HS-27A (cell line): ENCODE measurements around the gene MRPL45.

ENCODE experiments used
- DNase-seq: peaks from one replicate; pipeline ENCODE4 v3.0.0-alpha.2; 2012; ENCODE audit warnings: low read depth, missing footprints

Gene MRPL45

DNA sequence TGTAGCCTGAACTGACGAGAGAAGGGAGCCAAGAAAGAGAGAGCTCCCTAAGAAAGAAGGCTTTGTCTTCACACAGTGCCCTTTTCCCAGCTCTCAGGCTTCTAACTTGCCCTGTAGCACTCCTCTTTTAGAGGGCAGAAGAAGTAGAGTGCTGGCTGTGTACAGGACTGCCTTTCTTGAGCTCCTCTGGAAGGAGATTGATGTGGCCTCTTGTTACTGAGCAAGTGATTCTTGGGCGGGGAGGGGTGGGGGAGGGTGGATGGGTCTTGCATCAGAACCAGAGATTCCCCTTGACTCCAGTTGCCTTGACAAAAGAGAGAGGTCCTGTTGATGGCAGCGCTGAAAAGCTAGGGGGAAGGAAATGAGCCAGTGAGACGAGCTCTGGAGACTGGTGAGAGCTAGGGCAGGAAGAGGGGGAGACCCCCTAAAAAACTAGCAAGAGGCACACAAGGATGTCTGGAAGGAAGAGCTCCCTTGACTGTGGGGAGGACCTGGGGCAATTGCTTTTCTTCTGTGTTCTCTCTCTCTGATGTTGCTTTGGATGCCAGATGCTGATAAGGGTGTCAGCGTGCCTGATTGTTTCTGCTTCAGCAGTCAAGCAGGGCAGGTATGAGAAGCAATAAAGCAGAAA, 28.4 kb downstream of the MRPL45 start:
- DNase-seq, result no peak

GRCh38 chr17:38326996-38327792, 30.2 kb downstream of the MRPL45 start:
- no peak for DNase-seq

DNA sequence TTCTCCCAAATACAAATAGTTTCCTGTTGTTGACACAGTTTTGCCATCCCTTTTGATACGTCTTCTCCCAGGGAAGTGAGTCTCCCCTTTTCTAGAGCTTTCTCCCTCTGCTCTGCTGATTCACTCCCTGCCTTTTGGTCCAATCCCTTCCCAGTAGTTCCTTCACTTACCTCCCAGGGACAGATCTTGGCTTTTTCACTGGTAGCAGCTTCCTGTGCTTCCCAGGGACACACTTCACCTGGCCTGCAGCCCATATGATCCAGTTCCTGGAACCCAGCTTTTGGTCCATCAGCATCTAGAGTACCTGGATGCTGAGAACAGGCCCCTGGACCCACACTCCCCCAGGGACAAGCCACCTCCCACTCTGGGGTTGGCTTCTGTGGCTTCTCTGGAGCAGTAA, 31.0 kb downstream of the MRPL45 start:
- DNase-seq, result no peak

DNA sequence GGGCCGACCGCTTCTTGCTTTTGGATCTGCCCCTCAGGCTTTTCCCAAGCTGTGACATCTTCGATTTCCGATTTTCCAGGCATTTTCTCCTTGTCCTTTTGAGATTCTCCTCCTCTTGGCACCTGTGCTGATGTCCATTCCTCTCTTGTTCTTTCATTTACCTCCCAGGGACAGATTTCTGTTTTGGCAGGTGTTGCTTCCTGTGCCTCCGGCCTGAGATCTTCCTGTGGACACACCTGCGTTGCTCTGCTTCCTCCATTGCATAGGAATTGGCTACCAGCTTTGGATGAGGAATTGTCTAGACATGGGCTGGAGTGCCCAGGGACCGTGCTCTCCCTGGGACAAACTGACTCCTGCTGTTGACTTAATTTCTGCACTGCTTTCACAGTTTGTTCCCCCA, 31.7 kb downstream of the MRPL45 start:
- DNase-seq, result no peak

GRCh38 chr17:38329284-38329683, 32.3 kb downstream of the MRPL45 start:
- DNase-seq, result no peak

DNA sequence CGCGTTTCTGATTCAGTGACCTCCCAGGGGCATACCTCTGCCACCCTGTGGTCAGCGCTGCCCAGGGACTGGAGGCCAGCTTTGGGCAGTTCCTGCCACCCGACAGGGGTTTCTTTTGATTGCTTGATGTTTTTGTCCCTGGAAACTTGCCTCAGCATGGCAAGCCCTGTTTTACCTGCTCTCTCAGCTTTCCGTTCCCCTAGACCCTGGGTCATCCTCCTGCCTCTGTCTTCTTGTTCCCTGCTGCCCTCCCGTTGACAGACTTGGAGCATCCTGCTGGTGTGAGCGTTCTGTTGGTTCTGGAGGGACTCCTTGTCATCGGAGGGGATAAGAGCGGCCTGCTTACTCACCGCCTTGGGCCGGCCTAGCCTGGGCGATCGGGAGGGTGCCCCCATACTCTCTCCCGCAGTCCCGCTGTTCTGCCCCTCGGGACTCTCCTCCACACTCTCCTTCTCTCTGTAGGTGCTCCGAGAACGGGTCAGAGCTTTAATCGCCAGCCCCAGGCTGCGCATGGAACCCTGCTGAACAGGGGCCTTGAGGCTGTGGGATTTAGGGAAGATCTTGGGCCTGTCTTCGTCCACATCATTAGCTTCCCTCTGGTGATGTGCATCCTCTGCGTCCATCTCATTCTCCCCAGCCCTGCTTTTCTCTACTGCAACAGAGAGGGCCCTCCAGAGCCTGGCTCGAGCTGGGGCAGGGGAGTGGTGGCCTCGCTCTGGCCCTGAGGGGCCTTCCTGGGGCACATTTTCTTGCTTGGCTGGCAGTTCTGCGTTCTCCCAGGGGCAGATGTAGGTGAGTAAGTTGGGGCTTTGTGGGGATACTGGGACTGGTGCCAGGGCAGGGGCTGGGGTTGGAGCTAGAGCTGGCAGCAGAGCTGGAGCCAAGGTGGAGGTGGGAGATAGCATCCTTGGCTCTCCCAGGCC, 33.1 kb downstream of the MRPL45 start:
- no peak for DNase-seq

- DNase-seq, result no peak
Observed at GRCh38 chr17:38330941-38331411, 34.0 kb downstream of the MRPL45 start.

- no peak for DNase-seq
Observed at GRCh38 chr17:38332735-38333134, 35.8 kb downstream of the MRPL45 start.

DNA sequence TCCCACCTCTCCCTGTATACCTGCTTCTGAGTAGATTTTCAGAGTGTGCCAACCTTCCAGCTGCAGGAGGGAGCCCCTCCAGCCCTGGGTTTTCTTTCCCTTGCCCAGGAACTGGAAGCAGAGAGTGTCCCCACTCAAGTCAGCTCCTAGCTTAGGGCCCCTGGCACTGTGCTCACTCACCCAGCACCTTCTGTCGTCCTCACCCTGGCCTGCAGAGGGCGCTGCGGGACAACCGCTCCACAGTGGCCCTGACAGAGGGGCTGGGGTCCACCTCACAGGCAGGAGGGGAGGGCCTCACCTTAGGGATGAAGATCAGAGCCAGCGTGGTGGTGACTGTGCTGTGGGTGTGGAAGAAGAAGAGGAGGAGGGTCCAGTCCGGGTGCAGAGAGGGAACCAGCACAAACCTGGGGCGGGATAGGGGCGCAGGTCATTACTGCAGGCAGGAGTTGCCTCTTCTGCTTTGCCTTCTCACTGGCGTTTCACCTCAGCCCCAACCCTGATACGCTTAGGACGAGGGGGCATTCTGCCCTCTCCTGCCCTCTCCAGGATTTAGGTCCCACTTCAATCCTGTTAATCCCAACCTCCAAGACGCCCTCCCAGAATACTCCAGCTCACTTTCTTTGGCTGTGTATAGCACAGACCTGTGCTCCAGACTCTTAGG, 36.8 kb downstream of the MRPL45 start:
- no peak for DNase-seq

GRCh38 chr17:38334480-38335364, 37.8 kb downstream of the MRPL45 start:
- DNase-seq, result no peak

DNA sequence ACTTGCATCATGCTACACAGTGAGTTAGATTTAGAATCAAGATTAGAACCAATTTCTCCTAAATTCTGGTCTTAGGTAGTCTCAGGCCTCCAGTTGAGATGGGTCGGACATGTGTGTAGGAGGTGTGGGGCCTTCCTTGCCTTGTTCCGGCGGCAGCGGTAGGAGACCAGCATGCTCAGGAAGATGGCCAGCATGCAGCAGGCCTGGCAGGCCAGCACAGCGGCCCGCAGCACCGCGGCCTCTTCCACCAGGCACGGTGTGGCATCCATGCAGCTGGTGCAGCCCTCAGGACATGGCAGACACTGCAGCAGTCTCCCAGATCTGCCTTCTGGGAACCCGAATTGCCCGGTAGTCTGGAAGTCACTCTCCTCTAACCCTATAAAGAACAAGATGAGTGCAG, 39.9 kb downstream of the MRPL45 start:
- no peak for DNase-seq

DNA sequence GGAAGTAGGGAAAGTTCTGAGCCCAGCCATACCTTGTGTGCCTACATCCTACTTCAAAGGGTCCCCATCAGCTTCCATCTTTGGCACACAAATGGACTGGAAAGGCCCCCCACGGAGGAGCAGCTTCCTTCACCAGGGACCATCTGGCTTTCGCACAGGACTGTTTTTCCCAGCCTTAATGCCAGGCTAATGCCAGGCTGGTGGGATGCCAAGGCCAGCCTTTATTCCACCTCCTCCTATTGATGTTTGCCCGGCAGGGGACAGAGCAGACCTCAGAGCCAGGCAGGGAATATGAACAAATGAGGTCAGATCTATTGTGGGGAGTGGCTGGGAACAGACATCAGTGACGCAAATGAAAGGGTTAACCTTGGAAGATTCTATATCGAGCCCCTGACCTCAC, 41.1 kb downstream of the MRPL45 start:
- DNase-seq, result no peak

DNA sequence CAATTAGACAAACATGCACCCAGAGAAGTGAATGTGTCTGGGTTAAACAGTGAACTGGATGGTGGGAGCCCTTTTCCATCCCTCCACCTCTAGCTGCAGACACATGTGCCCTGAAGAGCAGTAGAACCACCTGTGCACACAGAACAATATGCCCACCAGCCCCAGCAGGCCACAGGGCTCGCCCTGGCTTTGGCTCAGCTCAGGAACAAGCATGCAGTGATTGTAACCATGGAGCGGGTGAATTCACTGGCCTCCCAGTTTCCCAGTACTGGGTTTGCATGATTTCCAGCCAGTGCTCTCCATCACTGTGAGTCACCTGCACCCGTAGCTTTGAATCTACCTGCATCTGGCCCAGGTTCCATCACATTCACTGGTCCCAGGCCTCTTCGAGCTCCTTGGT, 41.6 kb downstream of the MRPL45 start:
- DNase-seq, result no peak

GRCh38 chr17:38339891-38340290, 42.9 kb downstream of the MRPL45 start:
- DNase-seq, result no peak

GRCh38 chr17:38341035-38341721, 44.2 kb downstream of the MRPL45 start:
- DNase-seq, result no peak

DNA sequence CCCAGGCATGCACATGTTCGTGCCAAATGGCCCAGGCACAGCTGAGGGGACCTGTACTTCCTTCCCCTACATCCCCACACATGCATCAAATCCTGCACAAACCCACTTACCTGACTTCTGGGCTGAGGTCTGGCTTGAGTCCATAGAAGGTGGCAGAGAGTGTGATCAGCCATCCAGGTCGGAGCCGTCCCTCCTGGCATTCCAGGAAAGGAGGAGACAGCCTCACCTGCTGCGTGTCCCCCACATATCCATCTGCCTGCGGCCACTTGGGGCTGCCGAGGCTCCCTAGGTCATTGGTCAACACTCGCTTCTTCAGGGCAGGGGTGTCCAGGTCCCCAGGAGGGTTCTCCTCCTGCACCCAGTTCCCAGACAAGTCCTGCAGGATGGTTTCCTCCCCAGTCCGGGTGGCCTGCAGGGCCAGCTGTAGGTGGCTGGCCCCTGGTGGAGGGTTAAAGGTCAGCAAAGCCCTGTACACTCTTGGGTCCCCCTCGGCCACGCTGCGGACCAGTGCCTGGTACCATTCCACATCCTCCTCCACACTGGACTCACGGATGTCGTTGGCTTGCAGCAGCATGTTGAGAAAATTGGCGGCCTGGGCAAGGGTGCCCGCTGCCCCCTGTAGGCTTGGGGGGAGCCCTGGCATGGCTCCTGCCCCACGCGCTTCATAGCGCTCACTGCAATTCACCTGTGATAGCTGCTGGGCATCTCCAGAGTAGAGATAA, 46.1 kb downstream of the MRPL45 start:
- DNase-seq, result no peak

GRCh38 chr17:38343608-38344419, 46.8 kb downstream of the MRPL45 start, which contains the start of gene GPR179:
Gene GPR179 (minus strand): TSS chr17:38343956. CDS start chr17:38343789, 167 bp downstream.
- DNase-seq, result no peak

DNA sequence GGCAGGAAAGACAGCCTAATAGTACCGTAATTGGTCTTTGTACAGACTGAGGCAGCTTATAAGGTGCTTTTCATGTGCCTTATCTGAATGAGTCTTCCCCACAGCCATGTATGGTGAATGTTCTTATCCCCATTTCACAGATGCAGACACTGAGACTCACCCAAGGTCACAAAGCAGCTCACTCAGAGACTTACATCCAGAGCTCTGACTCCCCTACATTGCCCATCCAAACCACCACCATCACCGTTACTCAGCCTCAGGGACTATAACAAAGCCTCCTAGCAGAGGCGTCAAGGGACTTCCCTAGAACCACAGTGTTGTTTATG, 47.4 kb downstream of the MRPL45 start:
- no peak for DNase-seq

DNA sequence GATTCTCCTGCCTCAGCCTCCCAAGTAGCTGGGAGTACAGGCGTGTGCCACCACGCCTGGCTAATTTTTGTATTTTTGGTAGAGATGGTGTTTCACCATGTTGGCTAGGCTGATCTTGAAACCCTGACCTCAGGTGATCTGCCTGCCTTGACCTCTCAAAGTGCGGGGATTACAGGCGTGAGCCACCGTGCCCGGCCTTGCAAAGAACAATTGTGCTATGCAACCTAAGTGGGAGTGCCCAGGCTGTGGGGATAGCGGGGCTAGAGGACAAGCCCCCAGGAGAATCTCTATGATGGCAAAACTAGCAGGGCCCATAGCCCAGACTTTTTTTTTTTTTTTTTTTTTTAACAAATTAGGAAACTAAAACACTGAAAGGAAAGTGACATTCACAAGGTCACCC, 48.8 kb downstream of the MRPL45 start:
- DNase-seq, result no peak
